ENCODE measurements around the gene TRPC1.
"Not testable (repeated sequence)": the region's sequence is repeated elsewhere in the genome, so short reads cannot be mapped to it uniquely, and the experiment has no call there.

TRPC1 gene

DNA sequence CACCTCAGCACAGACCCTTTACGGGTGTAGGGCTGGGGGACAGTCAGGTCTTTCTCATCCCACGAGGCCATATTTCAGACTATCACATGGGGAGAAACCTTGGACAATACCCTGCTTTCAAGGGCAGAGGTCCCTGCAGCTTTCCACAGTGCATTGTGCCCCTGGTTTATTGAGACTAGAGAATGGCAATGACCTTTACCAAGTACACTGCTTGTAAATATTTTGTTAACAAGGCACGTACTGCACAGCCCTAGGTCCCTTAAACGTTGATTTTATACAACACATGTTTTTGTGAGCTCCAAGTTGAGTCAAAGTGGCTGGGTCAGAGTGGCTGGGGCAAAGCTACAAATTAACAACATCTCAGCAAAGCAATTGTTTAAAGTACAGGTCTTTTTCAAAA lies 28.8 kb downstream of the TRPC1 start:
- not testable (repeated sequence) for DNase-seq (ENCODE audit: low read depth in 1 of 2, low spot score in 1 of 2)

DNA sequence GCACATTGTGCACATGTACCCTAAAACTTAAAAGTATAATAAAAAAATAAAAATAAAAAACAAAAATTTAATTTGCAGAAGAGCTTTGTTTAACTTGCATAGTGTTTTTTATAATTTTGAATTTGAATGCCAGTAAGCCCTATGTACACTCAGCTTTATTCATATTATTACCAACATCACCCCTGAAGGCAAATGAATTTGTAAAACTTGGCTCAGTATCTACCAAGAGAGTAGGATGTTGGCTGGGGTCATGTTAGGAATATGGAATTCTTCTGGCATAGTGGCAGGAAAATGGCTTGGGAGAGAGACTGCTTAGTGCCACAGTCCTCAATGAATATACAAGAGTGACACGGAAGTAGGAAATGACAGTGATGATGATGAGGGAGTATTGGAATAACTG lies 30.7 kb downstream of the TRPC1 start:
- DNase-seq (ENCODE audit: low read depth in 1 of 2, low spot score in 1 of 2): no peak

DNA sequence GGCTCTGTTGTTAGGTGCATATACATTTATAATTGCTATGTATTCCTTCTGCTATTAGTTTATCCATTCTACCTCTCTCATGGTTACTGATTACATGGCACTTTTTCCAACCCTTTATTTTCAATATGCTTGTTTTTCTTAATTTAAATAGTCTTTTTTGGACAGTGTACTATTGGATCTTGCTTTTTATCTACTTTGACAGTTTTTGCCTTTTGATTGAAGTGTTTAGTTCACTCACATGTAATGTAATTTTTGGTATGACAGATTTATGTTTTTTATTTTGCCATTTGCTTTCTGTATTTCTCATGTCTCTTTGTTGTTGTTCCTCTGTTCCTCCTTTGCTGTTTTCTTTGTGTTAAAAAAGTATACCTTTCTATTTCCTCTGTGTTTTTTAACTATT lies 44.5 kb downstream of the TRPC1 start:
- no peak for DNase-seq (ENCODE audit: low read depth in 1 of 2, low spot score in 1 of 2)

DNA sequence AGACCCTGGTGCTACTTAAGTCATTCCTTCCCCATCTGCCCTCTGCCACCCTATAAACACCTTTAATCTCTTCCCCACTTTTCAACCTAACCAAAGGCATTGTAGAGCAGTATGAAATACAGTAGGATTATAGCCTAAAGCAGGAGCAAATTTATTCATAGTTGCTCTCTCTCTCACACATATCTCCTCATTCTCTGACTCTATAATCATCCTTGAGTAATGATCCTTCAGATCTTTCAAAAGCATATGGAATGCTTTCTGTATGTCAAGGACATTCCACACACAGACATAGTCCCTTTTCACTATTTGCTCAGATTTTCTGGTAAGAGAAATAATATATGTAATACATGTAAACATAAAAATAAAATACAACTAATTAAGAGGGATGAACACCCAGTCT lies 54.1 kb downstream of the TRPC1 start:
- no peak for DNase-seq (ENCODE audit: low read depth in 1 of 2, low spot score in 1 of 2)

DNA sequence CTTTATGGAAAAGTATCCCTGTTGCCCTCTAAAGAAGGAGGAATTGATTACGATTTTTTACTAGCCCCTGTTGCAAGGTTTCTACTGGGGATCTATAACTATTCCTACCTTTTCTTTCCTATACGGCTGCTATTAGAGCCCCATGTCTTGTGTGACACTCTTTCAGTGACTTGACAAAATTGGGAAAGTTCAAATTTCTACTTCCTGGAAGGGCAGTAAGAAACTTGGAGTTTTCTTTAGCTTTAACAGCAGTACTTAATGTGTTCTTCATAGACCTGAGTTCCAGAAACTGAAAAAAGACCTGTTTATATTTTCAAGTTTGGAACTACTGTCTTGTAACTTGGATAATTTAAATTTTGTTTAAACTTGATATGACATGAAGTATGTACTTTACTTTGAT lies 54.7 kb downstream of the TRPC1 start:
- no peak for DNase-seq (ENCODE audit: low read depth in 1 of 2, low spot score in 1 of 2)

DNA sequence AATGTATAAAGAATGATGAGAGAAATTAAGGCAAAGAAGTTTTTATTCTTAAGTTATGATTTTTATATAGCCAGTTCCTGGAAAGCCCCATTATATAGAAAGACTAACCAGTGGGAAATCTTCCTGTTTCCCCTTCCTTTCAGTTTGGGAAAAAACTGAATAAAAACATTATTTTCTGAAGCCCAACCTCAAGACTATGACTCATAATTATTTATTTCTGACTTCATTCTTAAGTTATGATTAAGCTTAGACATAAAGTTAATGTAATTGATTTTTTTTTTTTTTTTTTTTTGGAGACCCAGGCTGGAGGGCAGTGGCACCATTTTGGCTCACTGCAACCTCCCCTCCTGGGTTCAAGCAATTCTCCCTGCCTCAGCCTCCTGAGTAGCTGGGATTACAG lies 55.8 kb downstream of the TRPC1 start:
- DNase-seq (ENCODE audit: low read depth in 1 of 2, low spot score in 1 of 2): no peak

DNA sequence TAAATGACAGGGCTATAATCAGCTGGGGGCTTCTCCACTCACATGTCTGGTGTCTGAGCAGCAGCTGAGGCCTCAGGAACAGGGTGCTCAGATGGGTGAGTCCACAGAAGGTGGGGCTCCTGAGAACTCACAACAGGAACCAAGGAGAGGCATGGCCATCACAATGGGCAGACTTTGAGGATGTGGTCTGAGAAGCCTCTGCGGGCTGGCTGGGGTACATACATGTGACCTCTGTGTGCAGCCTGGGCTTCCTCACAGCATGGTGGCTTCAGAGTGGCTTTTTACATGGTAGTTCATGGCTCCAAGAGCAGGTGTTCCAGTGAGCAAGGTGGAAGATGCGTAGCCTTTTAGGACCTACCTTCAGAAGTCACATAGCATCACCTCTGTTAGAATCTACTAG lies 58.8 kb downstream of the TRPC1 start:
- DNase-seq (ENCODE audit: low read depth in 1 of 2, low spot score in 1 of 2): no peak

DNA sequence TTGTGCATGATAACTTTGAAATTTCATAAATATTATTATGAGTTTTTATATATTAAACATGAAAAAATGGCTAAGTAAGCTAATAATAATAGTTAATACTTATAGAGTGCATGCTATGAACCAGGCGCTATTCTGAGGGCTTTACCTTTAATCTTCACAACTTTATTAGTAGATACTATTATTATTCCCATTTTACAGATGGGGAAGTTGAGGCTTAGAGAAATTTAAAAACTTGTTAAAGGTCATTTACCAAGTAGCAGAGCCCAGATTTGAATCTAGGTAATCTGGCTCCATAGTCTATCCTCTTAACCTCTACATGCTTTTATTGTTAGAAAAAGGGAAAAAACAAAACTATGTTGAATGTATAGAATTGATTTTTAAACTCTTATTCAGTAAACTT lies 60.4 kb downstream of the TRPC1 start:
- no peak for DNase-seq (ENCODE audit: low read depth in 1 of 2, low spot score in 1 of 2)

DNA sequence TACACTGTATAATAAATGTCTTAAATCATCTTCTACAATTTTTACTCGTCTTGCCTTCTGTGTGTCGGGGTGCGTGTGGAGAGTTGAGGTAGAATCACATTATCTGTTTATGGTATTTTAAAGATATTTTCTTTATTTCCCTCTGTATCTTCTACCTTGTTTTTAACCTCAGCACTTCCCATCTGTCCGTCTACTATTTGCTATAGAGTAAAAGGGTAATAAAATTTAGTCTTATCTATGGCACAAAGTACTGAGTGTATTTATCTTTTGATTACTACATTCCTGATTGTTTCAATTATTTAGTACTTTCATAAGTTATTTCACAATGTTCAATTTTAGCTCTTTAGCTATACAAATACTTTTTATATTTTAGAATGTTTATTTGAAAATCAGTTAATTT lies 62.2 kb downstream of the TRPC1 start:
- no peak for DNase-seq (ENCODE audit: low read depth in 1 of 2, low spot score in 1 of 2)

DNA sequence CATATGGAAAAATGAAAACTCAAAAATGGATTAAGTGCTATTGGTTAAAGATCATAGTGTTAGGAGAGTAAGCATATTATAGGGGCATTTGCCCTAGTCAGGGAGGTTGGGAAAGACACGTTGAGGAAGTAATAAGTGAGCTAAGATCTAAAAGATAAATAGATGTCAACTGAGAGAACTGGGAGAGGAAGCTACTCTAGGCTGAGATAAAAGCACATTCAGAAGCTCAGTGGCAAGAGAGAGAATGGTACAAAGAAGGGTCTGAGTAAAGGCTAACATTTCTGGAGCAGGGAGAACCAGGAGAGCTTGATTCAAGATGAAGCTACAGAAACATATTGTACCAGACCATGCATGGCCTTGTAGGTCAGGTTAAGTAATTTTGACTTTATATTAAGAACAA lies 63.9 kb downstream of the TRPC1 start:
- DNase-seq (ENCODE audit: low read depth in 1 of 2, low spot score in 1 of 2): no peak

DNA sequence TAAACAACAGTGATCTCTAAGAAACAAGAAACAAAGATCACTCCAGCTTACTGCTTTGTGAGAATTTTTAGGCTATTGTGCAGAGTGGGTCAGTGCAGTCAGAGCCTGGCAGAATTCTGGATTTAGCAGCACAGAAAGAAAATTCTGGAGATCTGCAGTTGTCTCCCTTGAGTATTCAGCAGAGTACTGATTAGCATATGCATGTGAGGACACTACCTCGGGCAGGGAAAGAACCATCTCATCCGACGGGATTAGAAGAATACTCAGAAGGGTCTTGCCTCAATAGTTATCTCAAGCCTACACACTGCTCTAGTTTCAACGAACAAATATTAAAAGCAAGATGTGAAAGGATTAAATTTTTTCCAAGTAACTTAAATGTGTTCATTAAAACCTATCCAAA lies 70.7 kb downstream of the TRPC1 start:
- DNase-seq (ENCODE audit: low read depth in 1 of 2, low spot score in 1 of 2): no peak

DNA sequence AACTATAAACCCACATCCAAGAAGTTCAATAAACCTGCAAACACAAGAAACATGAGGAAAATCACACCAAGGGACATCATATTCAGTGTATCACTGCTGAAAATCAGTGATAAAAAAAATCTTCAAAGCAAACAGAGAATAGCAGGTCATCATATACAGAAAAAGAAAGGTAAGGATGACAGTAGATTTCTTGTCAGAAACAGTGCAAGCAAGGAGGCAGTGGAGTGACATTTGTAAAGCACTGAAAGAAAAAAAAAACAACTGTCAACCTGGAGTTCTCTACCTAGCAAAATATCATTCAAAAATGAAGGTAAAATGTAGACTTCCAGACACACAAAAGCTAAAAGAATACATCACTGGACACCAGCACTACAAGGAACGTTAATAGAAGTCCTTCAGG lies 71.5 kb downstream of the TRPC1 start:
- no peak for DNase-seq (ENCODE audit: low read depth in 1 of 2, low spot score in 1 of 2)

DNA sequence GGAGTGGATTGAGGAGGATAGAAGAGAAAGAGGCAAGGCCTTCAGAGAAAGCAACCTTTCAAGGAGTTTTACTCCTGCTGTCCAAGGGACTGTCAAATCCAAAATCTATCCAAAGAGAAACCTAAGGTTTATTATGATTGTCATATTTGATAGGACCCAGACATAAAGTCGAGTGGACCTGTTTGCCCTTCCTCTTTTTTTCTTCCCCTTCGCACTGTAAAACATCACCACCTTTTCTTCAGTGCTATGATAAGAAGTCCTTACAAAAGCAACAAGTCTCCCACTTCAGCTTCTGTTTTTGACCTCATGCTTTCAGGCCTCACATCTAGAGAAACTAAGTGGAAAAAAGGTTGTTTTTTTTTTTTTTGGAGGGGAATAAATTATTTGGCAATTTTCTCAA lies 73.0 kb downstream of the TRPC1 start:
- DNase-seq (ENCODE audit: low read depth in 1 of 2, low spot score in 1 of 2): no peak

DNA sequence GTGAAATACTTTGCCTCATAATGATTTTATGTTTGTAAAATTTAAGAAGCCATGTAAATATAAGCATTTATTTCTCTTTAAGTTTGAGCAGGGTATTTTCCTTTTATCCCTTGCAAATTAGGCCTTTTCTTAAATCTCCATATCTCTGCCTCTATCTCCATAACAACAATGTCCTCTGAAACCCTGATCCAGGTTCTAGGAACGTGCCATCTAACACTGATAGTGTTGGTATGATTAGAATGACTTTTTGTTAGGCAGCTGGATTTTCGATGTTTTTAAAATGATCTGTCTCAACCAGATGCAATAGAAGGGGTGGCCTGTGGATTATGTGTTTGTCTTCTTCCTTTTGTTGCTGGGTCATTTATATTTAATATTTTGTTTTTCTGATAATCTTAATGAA lies 77.9 kb downstream of the TRPC1 start:
- no peak for DNase-seq (ENCODE audit: low read depth in 1 of 2, low spot score in 1 of 2)

DNA sequence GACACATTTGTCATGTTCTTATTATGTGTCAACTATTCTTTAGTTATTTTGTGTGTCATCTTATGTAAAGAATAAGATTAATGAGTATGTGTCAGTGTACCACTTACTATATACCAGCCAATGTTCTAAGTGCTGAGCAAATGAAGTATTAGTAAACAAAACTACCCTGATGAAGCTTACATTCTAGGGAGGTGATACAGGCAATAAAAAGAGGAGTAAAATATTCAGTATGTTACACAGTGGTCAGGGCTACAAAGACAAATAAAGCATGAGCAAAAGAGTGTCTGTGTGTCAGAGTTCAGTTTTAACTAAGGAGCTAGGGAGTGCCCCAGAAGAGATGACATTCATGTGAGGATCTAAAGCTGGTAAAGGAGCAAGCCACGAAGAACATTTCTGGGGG lies 79.1 kb downstream of the TRPC1 start:
- DNase-seq (ENCODE audit: low read depth in 1 of 2, low spot score in 1 of 2): no peak

DNA sequence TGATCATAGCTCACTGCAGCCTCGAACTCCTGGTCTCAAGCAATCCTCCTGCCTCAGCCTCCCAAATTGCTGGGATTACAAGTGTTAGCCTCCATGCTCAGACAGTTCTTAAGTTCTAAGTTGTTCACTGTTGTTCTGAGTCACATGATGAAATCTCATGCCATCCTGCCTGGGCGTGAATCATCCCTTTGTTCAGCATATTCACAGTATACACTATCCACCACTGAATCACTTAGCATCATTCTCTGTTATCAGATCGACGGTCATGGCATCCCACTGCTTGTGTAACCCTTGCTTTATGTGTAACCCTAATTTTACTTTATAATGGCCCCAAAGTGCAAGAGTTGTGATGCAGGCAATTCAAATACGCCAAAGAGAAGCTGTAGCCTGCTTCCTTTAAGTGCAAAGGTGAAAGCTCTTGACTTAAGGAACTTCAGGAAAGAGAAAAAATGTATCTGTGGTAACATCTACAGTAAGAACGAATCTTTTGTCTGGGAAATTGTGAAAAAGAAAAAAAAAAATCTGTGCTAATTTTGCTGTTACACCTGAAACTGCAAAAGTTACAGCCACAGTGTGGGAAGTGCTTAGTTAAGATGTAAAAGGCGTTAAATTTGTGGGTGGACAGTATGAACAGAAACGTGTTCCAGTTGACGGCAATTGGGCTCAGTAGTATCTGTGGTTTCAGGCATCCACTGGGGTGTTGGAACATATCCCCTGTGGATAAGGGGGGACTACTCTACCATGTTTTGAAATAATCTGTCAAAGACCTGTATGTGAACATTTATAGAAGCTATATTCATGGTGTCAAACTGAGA lies 84.5 kb downstream of the TRPC1 start:
- DNase-seq (ENCODE audit: low read depth in 1 of 2, low spot score in 1 of 2): no peak

DNA sequence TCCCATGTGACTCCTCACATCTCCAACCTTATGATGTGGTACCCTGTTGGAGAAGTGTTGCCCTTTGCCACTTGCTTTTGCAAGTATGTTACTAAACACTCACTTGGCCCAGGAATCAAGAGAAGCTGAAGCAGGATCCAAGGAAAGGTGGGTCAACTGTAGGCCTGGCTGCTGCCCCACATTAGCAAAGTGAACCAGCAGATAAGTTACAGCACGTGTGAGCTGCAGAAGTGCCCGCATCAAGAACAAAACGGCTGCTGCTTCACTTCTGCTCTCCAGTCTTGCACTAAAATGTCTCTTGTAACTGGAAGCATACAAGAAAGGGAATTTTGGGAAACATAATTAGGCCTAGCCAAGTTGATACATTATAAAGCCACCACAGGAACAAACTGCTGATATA lies 85.4 kb downstream of the TRPC1 start:
- no peak for DNase-seq (ENCODE audit: low read depth in 1 of 2, low spot score in 1 of 2)

DNA sequence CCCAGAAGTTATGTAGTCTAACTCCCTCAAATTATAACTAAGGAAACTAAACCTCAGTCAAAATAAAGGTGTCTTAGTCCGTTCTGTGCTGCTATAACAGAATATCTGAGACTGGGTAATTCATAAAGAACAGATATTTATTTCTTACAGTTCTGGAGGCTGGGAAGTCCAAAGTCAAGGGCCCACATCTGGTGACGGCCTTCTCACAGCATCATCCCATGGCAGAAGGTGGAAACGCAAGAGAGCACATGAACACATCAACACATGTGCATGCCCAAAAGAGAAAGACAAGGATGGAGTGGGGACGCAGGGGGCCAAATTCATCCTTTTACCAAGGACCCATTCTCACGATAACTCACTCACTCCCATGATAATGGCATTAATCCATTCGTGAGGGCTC lies 92.0 kb downstream of the TRPC1 start:
- DNase-seq (ENCODE audit: low read depth in 1 of 2, low spot score in 1 of 2): no peak

DNA sequence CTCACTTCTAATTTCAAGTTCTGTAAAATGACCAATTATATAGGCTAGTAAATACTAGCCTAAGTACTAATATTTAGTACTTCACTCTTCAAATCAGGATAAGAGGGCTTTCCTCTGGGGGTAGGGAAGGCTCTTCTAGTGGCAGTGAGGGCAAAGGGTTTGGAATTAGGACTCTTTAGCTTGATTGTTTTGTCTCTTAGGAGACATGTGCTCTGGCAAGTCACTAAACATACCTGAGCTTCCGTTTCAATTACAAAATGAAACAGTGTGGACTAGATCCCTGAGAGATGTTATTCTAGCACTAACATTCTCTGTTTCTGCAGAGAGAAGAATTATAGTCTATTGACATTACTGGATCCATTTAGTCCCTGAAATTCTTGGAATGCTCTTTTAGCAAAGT lies 93.5 kb downstream of the TRPC1 start:
- DNase-seq (ENCODE audit: low read depth in 1 of 2, low spot score in 1 of 2): no peak

DNA sequence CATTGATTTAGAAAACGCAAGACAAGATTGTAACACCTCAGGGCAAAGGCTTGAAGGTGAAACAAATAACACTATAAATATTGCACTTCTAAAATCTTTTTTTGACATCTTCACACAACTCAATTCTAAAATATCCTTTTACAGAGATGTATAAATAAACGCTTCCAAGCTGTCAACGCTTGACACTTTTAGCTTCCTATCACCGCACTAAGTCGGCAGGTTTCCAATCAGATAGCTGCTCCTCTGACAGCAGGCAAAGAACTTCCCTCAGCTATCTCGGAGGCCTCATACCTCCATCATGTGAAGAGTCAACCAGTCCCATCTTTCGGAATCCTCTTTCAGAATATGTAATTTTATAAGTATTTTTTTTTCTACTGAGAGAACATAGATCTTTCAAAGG lies 94.1 kb downstream of the TRPC1 start:
- DNase-seq (ENCODE audit: low read depth in 1 of 2, low spot score in 1 of 2): no peak

DNA sequence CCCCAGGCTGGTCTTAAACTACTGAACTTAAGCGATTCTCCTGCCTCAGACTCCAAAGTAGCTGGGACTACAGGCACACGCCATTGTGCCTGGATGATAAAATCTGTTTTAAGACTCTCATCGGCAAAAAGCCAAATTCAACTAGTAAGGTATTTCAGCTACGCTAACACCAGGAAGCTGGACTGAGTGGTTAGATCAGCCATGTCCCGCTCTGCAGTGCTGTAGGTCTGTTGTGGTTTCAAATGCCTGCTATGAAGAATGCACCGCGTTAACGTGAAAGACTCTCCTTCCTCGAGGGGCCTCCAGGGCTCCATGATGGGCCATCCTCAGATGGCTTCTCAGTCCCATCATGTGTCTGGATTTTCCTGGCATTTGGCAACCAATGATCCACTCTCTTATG lies 94.8 kb downstream of the TRPC1 start:
- DNase-seq (ENCODE audit: low read depth in 1 of 2, low spot score in 1 of 2): no peak

DNA sequence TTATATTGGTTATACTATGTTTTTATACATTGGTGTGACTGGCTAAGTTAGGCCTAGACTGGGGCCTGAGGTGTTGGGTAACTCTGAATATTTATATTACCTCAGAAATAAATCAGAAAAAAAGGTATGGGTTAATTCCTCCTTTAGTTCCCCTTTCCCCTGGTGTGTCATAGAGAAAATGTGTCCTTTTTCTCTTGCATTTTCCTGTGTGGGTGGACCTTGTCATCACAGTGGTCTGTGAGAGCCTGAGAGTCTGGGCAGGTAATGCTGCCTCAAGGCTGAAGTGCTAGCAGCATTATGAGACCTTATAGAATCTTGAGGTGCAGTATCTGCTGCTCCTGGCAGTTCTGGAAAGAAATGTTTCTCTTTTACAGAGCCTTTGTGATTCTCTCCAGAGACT lies 95.3 kb downstream of the TRPC1 start:
- no peak for DNase-seq (ENCODE audit: low read depth in 1 of 2, low spot score in 1 of 2)

DNA sequence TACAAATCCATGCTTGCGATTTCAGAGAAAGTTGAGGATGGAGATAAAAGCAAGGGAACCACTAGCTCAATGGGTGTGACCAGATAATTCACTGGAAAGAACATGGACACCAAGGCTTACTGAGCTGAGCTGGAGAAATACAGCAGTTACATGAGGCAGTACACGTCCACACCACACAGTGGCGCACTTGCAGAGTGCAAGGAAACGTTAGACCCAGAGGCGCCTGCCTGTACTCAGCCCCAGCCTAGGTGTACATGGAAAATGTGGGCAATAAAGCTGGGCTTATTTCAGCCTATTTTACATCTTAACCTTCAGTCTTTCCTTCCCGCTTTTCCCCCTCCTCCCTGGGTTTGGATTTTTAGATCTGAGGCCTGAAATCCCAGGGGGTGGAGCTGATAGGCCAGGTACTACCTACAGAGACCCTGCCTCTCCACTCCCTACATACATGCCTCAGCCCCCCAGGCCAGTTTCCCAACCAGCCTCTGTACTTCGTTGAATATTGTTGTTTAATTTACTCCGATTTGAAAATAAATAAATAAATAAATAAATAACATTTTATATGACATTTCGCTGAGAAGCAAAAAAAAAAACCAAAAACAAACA lies 105.0 kb downstream of the TRPC1 start:
- peak; percentile 7 to 21 for DNase-seq (ENCODE audit: low read depth in 1 of 2, low spot score in 1 of 2)

Data from activated T-helper 1 cell treated with anti-CD3 and anti-CD28 coated beads, Interleukin-2, amount 50 U/mL, for 16 hours (primary cell).